GM21360 (cell line): ENCODE results near the gene EML6.

Experiments
- ATAC-seq: cut with Tn5 transposase; IDR thresholded peaks from one replicate; pipeline ENCODE4 v1.9.1; 2021; ENCODE audit warnings: mild to moderate bottlenecking, moderate library complexity; ENCODE audit not compliant: unreplicated experiment

Gene EML6

GRCh38 chr2:54902763-54903162 lies 179.3 kb downstream of the EML6 start:
- ATAC-seq, result no peak

- no peak for ATAC-seq
Observed at GRCh38 chr2:54903736-54904554, 180.5 kb downstream of the EML6 start.

- ATAC-seq, result no peak
Observed at GRCh38 chr2:54904836-54905235, 181.4 kb downstream of the EML6 start.

GRCh38 chr2:54906716-54907115 lies 183.3 kb downstream of the EML6 start:
- ATAC-seq, result no peak

GRCh38 chr2:54907663-54908062 lies 184.2 kb downstream of the EML6 start:
- ATAC-seq, result no peak

GRCh38 chr2:54908591-54908990 lies 185.1 kb downstream of the EML6 start:
- ATAC-seq, result no peak

GRCh38 chr2:54909001-54909400 lies 185.5 kb downstream of the EML6 start:
- ATAC-seq, result no peak

- ATAC-seq, result no peak
Observed at GRCh38 chr2:54912305-54912704, 188.8 kb downstream of the EML6 start.

- ATAC-seq, result no peak
Observed at GRCh38 chr2:54912893-54913292, 189.4 kb downstream of the EML6 start.

GRCh38 chr2:54914637-54915036 lies 191.2 kb downstream of the EML6 start:
- no peak for ATAC-seq

GRCh38 chr2:54915101-54915500 lies 191.6 kb downstream of the EML6 start:
- no peak for ATAC-seq

GRCh38 chr2:54916637-54917036 lies 193.2 kb downstream of the EML6 start:
- no peak for ATAC-seq

GRCh38 chr2:54918647-54919280 lies 195.3 kb downstream of the EML6 start:
- ATAC-seq, result no peak

- no peak for ATAC-seq
Observed at GRCh38 chr2:54920660-54921059, 197.2 kb downstream of the EML6 start.

GRCh38 chr2:54924121-54924520 lies 200.7 kb downstream of the EML6 start:
- no peak for ATAC-seq

- no peak for ATAC-seq
Observed at GRCh38 chr2:54925022-54925421, 201.6 kb downstream of the EML6 start.

GRCh38 chr2:54927085-54927750 lies 203.8 kb downstream of the EML6 start:
- no peak for ATAC-seq

GRCh38 chr2:54927751-54928615 lies 204.5 kb downstream of the EML6 start:
- ATAC-seq, result no peak

GRCh38 chr2:54928719-54929118 lies 205.3 kb downstream of the EML6 start:
- no peak for ATAC-seq

GRCh38 chr2:54931473-54931872 lies 208.0 kb downstream of the EML6 start:
- ATAC-seq, result no peak

- no peak for ATAC-seq
Observed at GRCh38 chr2:54935389-54935788, 211.9 kb downstream of the EML6 start.
